ENCODE measurements around the gene EDC3.
A peak's percentile ranks its signal among the peaks of the same experiment; 100 is the strongest.
"Not testable (repeated sequence)": the region's sequence is repeated elsewhere in the genome, so short reads cannot be mapped to it uniquely, and the experiment has no call there.

Gene EDC3

DNA sequence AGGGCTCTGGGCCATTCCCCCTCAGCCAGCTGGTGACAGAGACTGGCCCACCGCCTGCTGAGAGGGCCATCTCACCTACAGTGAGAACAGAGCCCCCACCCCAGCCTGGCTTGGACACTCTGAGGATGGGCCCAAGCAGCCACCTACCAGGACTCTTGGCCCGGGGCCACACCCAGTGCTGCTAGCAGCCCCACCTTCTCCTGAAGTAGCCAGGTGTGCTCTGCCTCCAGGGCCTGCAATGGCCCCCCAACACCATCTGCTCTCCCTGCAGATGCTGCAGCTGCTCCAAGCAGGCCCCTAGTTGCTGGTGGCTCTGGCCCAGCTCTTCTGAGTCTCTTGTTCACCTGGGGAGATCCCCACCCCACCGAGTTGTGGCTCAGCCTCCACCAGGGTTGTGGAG, 87.0 kb downstream of the EDC3 start:
- no peak for DNase-seq (ENCODE audit: low read depth)

DNA sequence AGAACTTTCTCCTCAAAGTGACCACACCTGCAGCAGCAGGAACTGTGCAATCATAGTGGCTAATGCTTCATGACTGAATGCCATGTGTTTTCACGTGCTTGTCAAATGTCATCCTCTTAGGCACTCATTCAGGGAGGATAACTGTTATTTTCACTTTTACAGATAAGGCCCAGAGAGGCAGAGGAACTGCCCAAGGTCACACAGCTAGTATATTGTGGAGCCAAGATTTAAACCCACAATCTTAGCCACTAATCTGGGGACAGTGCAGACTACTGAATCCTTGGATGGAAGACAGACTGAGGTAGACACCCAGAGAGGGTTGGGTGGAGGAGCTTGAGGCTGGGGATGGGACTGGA, 90.1 kb downstream of the EDC3 start:
- DNase-seq (ENCODE audit: low read depth): no peak

DNA sequence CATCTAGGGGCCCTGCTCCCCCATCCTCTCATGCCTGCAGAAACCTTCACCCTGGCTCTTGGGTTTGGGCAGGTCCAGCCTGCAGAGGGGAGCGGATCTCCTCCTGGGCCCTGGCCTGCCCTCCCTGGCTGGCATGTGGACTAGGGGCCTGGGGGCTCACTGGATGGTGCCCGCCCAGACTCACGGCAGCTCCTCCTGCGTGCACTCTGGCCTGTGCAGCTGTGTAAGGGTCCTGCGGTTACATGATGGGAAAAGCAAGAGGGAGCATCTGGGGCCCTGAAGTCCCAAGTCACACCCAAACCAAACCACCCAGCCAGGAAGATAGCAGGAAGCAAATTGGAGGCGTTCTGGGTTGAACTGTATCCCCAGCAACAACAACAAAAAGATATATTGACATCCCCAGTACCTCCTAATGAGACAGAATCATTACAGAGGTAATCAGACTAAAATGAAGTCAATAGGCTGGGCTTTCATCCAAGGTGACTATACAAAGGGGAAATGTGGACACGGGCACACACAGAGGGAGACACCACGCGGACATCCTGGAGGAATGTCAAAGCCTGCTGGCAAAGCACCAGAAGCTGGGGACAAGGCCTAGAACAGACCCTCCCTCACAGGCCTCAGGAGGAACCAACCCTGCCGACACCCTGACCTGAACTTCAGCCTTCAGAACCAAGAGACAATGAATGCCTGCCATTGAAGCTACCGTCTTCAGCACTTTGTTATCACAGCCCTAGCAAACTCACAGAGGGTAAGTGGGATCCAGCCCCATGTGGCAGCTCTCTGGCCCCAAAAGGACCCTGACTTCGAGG, 90.6 kb downstream of the EDC3 start:
- no peak for DNase-seq (ENCODE audit: low read depth)

DNA sequence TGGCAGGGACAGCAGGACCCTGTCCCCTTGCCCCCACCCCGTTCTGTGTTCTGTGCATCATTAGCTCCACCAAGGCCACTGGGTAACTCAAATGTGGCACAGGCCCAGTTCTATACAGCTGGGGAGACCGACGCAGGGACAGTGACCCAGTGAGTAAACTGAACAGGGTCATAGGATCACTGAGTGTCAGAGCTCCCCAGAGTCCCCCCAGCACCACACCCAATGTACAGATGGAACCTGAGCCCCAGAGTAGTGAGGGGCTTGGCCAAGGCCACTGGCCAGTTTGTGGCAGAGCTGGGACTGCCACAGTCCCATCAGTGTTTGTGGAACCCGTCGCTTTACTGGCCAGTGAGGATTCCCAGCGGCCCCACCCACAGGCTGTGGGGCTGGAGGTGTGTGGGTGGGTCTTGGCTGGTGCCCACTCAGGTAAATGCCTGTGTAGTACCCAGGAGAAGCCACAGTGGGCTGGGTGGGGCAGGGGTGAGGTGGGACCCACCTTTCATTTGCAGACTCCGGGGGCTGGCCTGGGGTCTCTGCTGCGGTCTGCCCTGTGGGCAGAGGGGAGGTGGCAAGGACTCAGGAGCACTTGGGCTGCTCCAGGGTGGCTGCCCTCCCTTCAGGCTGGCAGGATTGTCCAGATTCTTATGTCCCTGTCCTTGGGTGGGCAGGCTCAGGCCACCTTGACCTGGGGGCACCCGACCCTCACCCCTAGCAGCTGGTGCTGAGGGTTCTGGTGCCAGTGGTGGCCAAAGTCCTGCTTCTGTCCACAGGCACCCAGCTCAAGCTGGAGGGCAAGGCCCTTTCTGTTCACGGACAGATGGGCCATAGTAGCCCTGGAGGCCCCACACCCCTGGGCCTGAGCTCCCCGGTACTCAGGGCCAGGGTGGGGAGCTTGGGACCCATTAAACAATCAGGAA, 91.8 kb downstream of the EDC3 start:
- DNase-seq (ENCODE audit: low read depth): no peak

DNA sequence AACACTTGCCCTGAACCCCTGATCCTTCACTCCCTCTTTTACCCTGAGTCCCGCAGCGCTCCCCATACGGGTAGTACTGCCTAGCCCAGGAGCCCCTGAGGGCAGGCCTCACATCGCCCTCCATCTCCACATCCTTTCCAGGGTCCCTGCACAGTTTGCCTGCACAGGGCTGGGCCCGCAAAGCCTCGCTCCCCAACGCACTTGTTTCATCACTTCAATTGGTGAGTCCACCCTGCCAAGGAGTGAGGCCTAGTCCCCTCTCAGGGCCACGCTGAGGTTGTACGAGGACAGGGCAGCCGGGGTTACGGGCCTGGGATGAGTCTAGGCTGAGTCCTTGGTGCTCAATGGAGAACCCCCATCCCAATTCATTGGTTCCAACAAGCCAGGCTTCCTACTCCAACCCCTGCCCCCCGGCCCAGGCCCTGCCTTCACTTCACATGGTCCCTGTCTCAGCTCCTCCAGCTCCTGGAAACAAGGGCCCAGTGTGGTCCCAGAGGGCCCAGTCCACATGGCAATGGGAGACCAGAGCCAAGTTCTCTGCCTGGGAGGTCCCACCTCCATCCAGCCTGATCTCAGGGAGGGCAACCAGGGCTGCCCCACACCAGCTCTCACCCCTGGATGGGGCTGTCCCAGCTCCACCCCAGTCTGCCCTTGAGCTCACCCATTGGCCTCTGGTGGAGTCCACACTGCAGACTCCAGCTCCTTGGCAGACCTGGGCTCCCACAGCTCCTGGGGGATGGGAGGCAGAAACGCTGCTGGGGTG, 92.6 kb downstream of the EDC3 start:
- no peak for DNase-seq (ENCODE audit: low read depth)

DNA sequence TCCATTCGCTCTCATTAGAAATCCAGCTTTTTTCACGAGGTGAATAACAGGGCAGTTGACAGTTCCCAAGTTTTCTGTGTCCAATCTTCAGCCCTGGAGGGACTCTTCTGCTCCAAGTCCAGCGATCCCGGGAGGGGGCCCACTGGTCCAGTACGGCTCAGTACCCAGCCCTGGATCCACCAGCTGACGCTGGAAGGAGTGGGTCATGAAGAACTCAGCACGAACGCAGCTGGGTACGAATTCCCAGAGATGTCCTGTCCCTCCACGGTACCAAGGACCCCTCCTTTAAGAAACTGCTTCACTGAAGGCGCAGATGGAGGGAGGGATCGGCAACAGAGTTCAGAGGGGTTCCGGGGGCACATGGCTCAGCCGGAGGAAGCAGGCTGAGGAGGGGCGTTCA, 96.7 kb downstream of the EDC3 start:
- no peak for DNase-seq (ENCODE audit: low read depth)

DNA sequence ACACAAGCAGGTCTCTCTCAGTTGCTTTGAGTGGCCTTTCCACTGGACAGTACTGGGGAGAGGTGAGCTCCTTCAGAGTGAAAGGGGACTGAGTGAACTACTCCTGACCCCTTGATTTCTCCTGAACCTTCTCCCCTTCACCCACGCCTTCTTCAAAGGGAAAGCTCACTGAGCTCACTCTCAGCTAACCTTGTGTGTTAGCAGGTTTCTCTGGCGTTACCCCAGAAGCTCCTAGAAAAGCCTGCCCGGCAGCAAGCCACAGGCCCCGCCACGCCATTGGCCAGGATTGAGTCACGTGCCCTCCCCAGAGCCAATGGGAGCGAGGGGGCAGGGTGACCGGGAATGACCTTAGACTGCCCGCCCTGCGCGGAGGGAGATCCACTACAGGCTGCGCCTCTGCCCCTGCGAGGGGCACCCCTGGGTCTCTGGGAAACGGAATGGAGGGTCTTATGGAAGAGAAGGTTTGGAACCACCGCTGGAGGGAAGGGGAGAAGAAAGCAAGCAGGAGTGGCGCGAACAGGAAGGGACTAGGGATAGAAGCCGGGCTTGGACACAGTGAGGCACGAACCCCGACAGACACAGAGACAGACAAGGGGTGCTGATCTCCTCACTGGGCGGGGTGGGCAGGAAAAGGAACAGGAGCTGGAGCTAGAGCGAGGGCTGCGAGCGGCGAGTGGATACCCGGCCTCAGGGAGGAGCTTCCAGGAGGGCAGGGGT, 97.5 kb downstream of the EDC3 start:
- DNase-seq (ENCODE audit: low read depth): peak; percentile 63

DNA sequence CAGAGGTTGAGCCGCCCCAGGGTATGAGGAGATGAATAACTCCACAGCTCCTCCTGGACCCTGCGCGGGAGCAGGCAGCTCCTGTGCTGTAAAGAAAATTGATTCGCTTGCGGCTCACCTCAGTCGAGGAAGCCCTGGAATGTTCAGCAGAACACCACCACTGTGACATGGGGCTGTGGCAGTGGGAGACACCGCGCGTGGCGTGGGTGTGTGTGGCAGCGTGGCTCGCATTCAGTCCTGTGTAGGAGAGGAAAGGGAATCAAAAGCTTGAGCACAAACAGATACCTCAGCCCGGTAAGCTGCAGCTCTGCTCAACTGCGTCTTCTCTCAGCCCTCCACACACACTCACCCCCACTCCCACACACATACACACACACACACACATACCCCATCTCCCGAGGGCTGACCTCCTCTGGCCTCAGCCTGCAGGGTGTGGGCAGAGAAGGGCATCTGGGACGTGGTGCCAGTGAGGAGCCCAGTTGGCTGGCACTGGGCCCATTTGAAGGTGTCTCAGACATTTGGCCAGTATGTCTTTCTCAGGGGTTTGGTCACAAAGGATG, 98.6 kb downstream of the EDC3 start:
- not testable (repeated sequence) for DNase-seq (ENCODE audit: low read depth)

DNA sequence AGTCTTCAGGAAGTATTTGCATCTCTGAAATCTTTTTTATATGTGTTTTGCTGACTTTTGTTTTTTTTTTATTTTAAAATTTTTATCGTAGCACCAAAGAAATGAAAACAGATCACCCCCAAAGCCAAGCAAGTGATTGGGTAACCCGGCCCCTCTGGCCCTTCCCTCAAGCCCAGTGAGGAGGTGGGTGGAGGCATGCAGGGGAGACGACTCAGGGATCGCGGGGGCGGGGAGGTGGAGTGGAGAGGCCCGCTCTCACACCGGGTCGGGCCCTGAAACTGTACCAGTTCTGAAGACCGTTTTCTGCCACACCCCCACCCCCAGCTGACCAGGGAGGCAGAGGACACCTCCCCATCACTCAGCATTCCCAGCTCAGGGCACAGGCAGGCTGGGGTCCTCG, 99.1 kb downstream of the EDC3 start:
- DNase-seq (ENCODE audit: low read depth): not testable (repeated sequence)

DNA sequence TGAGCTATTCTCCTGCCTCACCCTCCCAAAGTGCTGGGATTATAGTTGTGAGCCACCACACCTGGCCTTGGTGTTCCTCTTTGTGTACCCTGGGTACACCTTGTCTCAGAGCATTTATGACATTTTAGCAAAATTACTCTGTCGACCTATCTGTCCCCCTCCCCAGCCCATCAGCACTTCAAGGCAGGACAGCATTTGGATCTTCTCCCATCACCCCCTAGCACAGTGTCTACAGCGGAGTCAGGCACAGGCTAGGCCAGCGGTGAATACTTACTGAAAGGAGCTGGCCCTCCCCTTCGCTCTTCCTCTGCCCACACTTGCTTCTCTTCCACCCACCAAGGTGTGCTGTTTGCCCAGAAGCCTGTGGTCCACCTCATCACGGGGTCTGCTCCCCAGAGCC, 100.6 kb downstream of the EDC3 start:
- no peak for DNase-seq (ENCODE audit: low read depth)

DNA sequence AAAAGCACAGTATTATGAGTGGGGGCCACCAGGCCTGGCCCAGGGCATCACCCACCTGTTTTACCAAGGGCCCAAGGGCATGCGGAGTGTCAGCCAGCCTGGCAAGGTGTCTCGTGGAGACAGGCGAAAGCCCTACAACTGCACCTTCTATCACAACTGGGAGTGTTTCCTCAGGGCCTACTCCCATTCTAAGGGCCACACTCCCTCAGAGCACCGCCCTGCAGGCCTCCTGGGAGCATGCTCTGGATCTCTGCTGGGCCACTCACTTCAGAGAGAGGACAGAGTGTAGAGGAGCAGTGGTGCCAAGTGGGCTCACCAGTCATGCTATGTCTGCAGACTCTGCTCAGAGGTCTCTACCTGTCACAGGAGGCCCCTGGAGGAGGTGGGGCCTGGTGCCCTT, 101.4 kb downstream of the EDC3 start:
- DNase-seq (ENCODE audit: low read depth): no peak

DNA sequence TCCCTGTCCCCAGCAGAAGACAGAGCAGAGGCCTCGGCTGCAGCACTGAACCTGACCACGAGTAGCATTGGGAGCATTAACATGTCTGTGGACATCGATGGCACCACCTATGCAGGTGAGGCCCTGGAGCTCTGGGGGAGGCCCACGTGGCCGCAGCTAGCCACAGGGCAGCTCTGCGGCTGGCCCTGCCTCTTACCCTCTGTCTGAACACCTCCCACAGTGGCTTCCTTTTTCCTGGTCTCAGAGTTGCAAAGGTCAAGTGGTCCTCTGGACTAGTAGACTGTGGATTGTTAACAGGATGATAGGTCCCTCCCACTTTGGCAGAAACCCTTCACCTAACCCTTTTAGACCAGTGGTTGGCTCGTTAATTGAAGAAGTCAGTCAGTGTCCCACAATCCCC, 102.7 kb downstream of the EDC3 start:
- no peak for DNase-seq (ENCODE audit: low read depth)

DNA sequence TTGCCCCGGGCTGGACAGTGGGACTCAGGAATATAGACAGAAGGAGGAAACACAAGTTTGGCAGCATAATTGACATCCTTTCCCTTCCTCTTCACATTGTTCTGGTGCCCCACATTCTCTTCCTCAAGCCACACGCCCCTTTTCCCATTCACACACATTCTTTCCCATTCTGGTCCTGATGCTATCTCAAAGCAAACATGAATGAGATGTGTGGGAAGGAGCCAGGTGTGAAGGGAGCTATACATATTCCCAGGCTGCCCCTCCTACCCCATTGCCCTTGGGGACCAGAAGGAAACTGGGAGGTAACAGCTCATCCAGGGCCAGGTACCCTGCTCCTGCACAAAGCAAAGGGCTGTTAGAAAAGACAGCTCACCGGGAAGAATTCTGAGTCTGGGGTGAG, 103.6 kb downstream of the EDC3 start:
- DNase-seq (ENCODE audit: low read depth): no peak

DNA sequence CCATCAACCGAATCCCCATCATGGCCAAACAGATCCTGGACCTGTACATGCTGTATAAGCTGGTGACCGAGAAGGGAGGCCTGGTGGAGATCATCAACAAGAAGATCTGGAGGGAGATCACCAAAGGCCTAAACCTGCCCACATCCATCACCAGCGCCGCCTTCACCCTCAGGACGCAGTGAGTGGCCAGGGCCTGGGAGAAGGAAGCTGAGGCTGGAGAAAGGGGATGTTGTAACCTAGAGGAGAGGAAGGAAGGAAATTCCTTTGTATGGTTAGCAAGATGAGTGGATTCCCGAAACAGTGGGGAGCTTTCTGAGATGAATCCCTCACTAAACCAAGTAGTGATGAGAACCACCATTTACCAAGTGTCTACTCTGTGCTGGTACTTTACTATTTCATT, 106.0 kb downstream of the EDC3 start:
- DNase-seq (ENCODE audit: low read depth): no peak

DNA sequence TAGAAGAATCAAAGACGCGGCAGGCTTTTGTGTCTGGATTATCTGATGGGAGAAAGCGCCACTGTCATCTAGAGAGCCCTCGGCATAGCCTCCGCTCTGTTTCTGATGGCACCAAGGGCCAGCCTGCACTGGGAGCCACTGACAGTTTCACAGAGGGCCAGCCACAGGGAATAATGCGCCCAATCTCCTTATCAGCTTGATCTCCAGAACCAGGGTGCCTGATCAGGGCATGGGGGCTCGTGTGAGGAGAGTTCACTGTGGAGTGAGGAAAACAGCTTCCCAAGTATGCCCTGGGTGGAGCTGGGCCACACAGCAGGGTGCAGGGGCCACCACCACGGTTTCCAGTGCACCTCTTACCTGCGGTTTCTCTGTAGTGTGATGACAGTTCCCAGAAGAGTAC, 110.0 kb downstream of the EDC3 start:
- DNase-seq (ENCODE audit: low read depth): no peak

DNA sequence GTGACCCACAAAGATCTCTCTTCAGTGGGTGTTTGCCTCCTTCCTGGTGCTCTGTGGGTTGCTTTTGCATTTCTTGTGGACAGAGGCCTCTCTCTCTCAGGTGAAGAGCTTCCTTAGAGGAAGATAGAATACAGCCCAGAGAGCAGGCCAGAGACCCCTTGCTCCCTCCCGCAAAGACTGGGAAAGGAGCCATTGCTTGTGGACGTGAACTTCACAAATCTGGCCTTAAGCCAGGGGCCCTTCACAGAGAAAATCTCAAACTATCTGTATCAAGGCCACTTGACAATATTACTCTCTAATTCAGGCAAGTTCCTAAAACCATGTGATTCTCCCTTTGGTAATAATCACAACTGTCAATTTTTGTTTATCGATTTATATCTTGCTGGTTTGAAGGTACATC, 110.6 kb downstream of the EDC3 start:
- DNase-seq (ENCODE audit: low read depth): no peak

DNA sequence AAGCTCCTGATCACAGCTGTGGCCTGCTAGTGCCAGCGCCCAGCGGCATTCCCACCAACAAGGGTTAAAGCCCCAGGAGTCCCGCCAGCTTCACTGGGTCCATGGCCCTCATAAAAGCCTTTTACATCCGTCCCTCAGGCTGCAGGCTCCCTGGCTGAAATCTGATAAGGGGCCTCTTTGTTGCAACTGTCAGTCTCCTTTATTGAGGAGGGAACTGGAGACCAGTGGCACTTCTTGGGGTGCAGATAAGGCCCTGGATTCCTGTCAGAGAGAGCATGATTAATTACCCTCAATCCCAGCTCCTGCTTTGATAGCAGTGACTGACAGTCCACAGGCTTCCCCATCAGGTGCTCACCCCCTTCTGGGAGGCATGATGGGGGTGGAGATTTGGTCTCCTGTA, 111.0 kb downstream of the EDC3 start:
- DNase-seq (ENCODE audit: low read depth): no peak

DNA sequence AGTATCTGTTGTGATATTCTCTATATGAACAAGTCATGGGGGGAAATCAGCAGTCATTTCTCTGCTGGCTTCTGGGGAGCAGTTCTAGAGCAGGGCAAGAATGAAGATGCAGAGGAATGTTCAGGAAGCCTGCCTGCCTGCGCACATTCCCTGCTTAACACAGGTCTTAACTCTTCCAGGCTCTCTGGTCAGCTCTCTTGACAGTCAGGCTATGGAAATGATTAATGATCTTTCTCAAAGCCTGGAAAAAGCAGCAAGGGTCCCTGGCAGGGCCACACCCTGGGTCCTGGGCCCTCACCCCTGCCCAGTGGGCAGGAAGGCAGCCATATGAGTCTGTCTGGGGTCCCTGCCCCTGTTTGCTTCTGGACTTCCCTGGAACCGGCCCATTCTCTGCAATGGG, 111.6 kb downstream of the EDC3 start:
- DNase-seq (ENCODE audit: low read depth): no peak
